T-helper 2 cell treated with Interferon-gamma antibody and Interleukin-4, amounts not matched to agents 5 μg/mL and 100 μg/mL, for 36 hours (primary cell): ENCODE results near the gene TTC34.

Experiments used
- DNase-seq: peaks from one replicate; pipeline ENCODE4 v3.0.0; 2021; ENCODE audit warnings: low spot score
- H3K27ac Mint-ChIP-seq: one replicate; pipeline ENCODE4 v1.8.0; 2021; ENCODE audit warnings: mild to moderate bottlenecking, mixed read lengths
- H3K27me3 Mint-ChIP-seq: one replicate; pipeline ENCODE4 v1.8.0; 2021; ENCODE audit warnings: low read depth, mixed read lengths
- H3K36me3 Mint-ChIP-seq: one replicate; pipeline ENCODE4 v1.8.0; 2021; ENCODE audit warnings: low read depth, mixed read lengths
- H3K4me1 Mint-ChIP-seq: one replicate; pipeline ENCODE4 v1.8.0; 2021; ENCODE audit warnings: low read depth, mixed read lengths
- H3K4me3 Mint-ChIP-seq: one replicate; pipeline ENCODE4 v1.8.0; 2022; ENCODE audit warnings: mild to moderate bottlenecking, moderate library complexity, mixed read lengths
- H3K9me3 Mint-ChIP-seq: one replicate; pipeline ENCODE4 v1.8.0; 2021; ENCODE audit warnings: mixed read lengths

Gene TTC34

GRCh38 chr1:2834146-2834475, 32.6 kb upstream of the TTC34 start:
- Mint-ChIP-seq H3K27me3 (no peaks in the 10 kb centered on the region), H3K9me3 (no peaks in the 10 kb centered on the region), H3K4me1 (no peaks in the 10 kb centered on the region), H3K36me3 (no peaks in the 10 kb centered on the region), H3K27ac (no peak overlapping the region), H3K4me3 (no peak overlapping the region)
- DNase-seq: no peak

- H3K36me3 Mint-ChIP-seq: no peaks in the 10 kb centered on the region
- DNase-seq: no peak
- H3K4me3 Mint-ChIP-seq: no peak overlapping the region
- H3K4me1 Mint-ChIP-seq: no peaks in the 10 kb centered on the region
- H3K27ac Mint-ChIP-seq: no peak overlapping the region
- H3K27me3 Mint-ChIP-seq: no peaks in the 10 kb centered on the region
- no peaks in the 10 kb centered on the region for H3K9me3 Mint-ChIP-seq
Measured at GRCh38 chr1:2833454-2834145, 32.1 kb upstream of the TTC34 start.

- Mint-ChIP-seq H3K4me1 (no peaks in the 10 kb centered on the region), H3K27ac (no peak overlapping the region), H3K36me3 (no peaks in the 10 kb centered on the region), H3K27me3 (no peaks in the 10 kb centered on the region), H3K4me3 (no peak overlapping the region), H3K9me3 (no peaks in the 10 kb centered on the region)
- no peak for DNase-seq
Measured at GRCh38 chr1:2832506-2833453, 31.3 kb upstream of the TTC34 start.

DNA sequence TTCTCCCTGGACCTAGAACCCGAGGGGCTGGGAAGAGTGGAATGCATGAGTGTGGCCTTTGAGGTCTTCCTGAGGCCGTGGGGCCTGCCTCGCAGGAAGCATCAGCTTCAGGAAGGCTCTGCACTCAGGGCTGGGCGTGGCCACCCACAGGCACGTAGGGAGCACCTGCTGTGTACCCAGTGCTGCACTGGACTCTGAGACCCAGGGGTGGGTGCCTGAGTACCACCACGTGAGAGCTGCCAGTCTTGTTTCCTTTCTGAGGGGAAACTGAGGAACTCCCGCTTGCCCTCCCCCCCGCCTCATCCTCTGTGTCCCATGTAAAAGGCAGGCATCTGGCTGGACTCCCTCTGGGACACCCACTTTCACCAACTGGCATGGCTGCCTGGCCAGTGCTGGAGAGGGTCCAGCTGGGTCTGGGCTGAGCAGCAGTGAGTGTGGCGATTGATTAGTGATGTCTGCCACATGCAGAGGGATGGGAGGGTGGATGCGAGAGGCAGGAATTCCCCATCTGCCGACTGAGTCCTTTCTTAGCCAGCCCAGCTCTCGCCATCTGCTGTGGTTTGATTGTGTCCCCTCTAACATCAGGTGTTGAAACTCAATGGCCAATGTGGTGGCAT, 30.2 kb upstream of the TTC34 start:
- H3K4me1 Mint-ChIP-seq: no peaks in the 10 kb centered on the region

GRCh38 chr1:2830761-2831425, 29.4 kb upstream of the TTC34 start:
- no peak for DNase-seq
- Mint-ChIP-seq H3K9me3 (no peaks in the 10 kb centered on the region), H3K27me3 (no peaks in the 10 kb centered on the region), H3K36me3 (no peaks in the 10 kb centered on the region), H3K4me1 (no peaks in the 10 kb centered on the region), H3K27ac (no peak overlapping the region), H3K4me3 (no peak overlapping the region)

More for the DNA sequence above, 30.2 kb upstream of the TTC34 start:
- DNase-seq: no peak
- no peaks in the 10 kb centered on the region for H3K9me3 Mint-ChIP-seq
- no peak overlapping the region for H3K27ac Mint-ChIP-seq
- no peak overlapping the region for H3K4me3 Mint-ChIP-seq
- H3K36me3 Mint-ChIP-seq: no peaks in the 10 kb centered on the region
- no peaks in the 10 kb centered on the region for H3K27me3 Mint-ChIP-seq

DNA sequence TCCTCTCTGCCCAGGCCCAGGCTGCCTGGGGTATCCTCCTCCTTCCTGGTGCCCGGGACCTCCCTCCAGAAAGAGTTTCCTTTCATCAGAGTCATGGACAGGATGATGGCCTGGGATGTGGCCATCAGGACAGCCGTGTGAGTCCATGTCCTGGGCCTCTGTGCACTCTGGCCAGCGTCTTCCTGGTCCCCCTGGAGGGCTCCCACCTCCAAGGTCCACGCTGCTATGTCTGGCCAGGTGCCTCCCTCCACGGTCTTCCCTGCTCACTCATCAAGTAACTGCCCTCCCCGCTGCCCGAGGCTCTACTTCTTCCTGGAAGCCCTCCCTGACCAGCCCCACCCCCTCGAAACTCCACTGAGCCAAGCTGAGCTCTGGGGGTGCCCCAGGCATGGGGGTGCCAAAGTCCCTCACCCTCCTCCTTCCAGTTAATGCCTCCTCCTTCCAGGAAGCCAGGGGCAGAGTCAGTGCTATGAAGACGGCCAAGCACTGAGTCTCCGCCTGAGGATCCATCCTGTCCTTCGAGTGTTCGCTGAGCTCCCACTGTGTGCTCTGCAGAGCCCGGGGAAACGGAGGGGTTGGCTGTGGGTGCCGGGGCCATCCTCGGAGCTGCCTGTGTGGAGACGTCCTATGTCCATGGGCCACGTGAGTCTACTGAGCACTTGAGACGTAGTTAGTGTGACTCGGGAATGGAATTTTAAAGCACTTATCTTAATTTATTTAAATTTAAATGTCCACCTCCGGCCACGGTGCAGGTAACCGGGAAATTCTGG, 28.5 kb upstream of the TTC34 start:
- H3K4me3 Mint-ChIP-seq: no peak overlapping the region
- no peak overlapping the region for H3K27ac Mint-ChIP-seq
- H3K4me1 Mint-ChIP-seq: no peaks in the 10 kb centered on the region
- no peaks in the 10 kb centered on the region for H3K9me3 Mint-ChIP-seq
- H3K36me3 Mint-ChIP-seq: no peaks in the 10 kb centered on the region
- H3K27me3 Mint-ChIP-seq: no peaks in the 10 kb centered on the region
- DNase-seq: no peak

GRCh38 chr1:2828586-2829250, 27.2 kb upstream of the TTC34 start:
- no peaks in the 10 kb centered on the region for H3K27me3 Mint-ChIP-seq

DNA sequence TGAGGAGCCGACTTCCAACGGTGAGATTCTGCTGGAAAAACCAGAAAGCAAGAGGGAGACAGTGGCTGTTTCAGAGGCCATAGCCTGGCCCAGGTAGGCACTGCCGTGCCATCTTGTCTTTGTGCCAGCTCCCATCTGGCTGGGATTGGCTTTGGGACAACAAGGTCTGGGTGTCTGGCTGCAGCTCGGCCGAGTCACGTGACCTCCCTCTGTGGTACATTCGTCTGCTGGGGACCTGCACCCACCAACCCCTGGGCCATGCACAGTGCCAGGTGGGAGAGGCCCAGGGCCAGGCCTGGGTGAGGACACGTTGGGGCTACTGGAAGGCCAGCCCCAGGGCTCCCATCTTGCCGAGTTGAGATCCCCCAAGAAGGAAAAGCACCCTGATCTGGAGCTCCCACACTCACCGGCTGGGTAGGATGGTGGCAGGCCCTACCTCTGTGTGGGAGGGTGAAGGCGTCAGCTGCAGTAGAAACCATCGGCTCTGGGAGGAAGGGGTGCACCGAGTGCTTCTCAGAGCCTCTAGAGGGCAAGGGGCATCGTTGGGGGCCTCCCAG, 25.3 kb upstream of the TTC34 start:
- Mint-ChIP-seq H3K9me3 (no peaks in the 10 kb centered on the region), H3K4me1 (no peaks in the 10 kb centered on the region), H3K4me3 (no peak overlapping the region), H3K27me3 (no peaks in the 10 kb centered on the region), H3K27ac (no peak overlapping the region), H3K36me3 (no peaks in the 10 kb centered on the region)
- DNase-seq: no peak

More at GRCh38 chr1:2828586-2829250, 27.2 kb upstream of the TTC34 start:
- no peaks in the 10 kb centered on the region for H3K4me1 Mint-ChIP-seq
- H3K9me3 Mint-ChIP-seq: no peaks in the 10 kb centered on the region
- no peak overlapping the region for H3K4me3 Mint-ChIP-seq
- no peak overlapping the region for H3K27ac Mint-ChIP-seq
- H3K36me3 Mint-ChIP-seq: no peaks in the 10 kb centered on the region
- no peak for DNase-seq

GRCh38 chr1:2826316-2826715, 24.8 kb upstream of the TTC34 start:
- Mint-ChIP-seq H3K9me3 (no peaks in the 10 kb centered on the region), H3K4me3 (no peak overlapping the region), H3K27ac (no peak overlapping the region), H3K4me1 (no peaks in the 10 kb centered on the region), H3K27me3 (no peaks in the 10 kb centered on the region), H3K36me3 (no peaks in the 10 kb centered on the region)
- no peak for DNase-seq

DNA sequence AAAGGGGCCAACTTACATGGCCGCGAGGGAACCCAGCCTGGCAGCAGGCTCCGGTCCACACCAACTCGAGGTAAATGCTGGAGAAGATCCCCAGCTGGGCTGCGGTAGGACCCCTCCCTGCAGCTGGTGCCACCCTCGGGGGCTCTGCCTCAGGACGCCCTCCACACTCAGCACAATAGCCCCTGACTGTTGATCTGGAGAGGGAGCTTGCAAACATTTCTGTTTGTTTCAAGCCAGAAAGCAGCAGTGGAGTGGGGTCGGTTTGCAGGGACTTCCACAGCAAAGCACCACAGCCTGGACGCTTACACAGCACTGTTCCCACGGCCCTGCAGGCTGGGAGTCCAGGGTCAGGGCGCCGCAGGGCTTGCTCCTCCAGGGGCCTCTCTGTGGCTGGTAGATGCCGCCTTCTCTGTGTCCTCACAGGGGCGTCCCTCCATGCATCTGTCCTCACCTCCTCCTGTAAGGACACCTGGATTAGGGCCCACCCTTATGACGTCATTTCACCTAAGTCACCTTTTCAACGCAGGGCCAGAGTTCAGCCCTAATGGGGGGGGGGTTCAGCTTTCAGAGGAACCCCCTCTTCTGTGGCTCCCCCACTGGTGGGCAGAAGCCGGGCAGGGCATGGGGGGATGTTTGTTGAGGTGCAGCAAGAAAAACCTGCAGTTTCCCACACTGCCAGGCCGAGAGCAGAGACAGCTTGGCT, 24.1 kb upstream of the TTC34 start:
- Mint-ChIP-seq H3K27me3 (no peaks in the 10 kb centered on the region), H3K27ac (no peak overlapping the region), H3K4me1 (no peaks in the 10 kb centered on the region), H3K36me3 (no peaks in the 10 kb centered on the region), H3K9me3 (no peaks in the 10 kb centered on the region), H3K4me3 (no peak overlapping the region)
- DNase-seq: no peak

GRCh38 chr1:2824999-2825398, 23.5 kb upstream of the TTC34 start:
- Mint-ChIP-seq H3K27ac (no peak overlapping the region), H3K4me1 (no peaks in the 10 kb centered on the region), H3K36me3 (no peaks in the 10 kb centered on the region), H3K9me3 (no peaks in the 10 kb centered on the region), H3K4me3 (no peak overlapping the region), H3K27me3 (no peaks in the 10 kb centered on the region)
- DNase-seq: no peak

DNA sequence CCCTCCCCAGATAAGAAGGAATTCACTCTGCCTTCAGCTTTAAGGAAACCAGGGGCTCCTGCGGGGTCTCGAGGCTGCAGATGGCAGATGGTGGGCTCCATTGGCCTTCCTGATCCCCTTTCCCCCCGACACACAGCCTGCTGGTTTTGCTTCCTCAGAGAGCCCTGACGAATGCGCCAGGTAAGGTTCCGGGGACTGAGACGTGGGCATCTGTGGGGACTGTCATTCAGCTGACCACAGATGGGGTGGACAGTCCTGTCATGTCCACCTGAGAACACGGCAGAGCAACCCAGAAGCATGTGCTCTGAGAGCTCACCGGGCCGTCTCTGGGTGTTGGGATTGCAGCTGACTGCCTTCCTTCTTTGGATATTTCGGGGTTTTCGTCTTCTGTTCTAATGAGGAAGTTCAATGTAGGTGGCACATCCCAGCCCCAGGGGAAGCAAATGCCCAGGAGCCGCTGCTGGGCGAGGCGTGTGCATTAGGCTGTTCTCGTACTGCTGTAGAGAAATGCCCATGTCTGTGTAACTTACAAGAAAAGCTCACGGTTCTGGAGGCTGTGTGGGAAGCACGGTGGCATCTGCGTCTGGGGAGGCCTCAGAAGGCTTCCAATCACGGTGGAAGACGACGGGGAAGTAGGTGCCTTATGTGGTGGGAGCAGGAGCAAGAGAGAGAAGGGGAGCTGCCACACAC, 22.6 kb upstream of the TTC34 start:
- Mint-ChIP-seq H3K4me3 (no peak overlapping the region), H3K36me3 (no peaks in the 10 kb centered on the region), H3K27ac (no peak overlapping the region), H3K9me3 (no peaks in the 10 kb centered on the region), H3K4me1 (no peaks in the 10 kb centered on the region), H3K27me3 (no peaks in the 10 kb centered on the region)
- no peak for DNase-seq
